HepG2 (cell line): ENCODE data around the gene ZDHHC14. TPM values are rescaled to one million over a fixed set of nuclear protein-coding genes. Genes with fewer than 3 reads are reported as not detected.

Source experiments
- CENPX ChIP-seq: sonication (generic); formaldehyde crosslinking; IDR thresholded peaks from 2 replicates; pipeline ENCODE4 v1.9.0; 2021; ENCODE audit warnings: mild to moderate bottlenecking, missing genetic modification reagents, moderate library complexity
- IRF2 ChIP-seq: IDR thresholded peaks from 2 replicates; pipeline ENCODE4 v1.6.1; 2018; ENCODE audit warnings: missing genetic modification reagents, missing compliant biosample characterization
- IRX3 ChIP-seq: sonication (generic); formaldehyde crosslinking; IDR thresholded peaks from 2 replicates; pipeline ENCODE4 v1.8.1; 2023; ENCODE audit warnings: mild to moderate bottlenecking, low read depth, missing genetic modification reagents, borderline replicate concordance
- MBNL3 ChIP-seq: fragments of 250-450 bp; sonication (Bioruptor Pico); conservative IDR thresholded peaks from 2 replicates; pipeline ENCODE4 v1.8.0; 2022; ENCODE audit warnings: mild to moderate bottlenecking, inconsistent platforms
- NR2F1 ChIP-seq, 2 experiments: fragments of 450-650 bp in 1 of 2; formaldehyde crosslinking in 1 of 2; IDR thresholded peaks; 2 replicates each; pipeline versions ENCODE4 v1.5.0 to v1.6.1; 2016 to 2020; ENCODE audit warnings: mild to moderate bottlenecking in 1 of 2, missing compliant biosample characterization in 1 of 2, missing genetic modification reagents in 1 of 2, moderate library complexity in 1 of 2
- PPARG ChIP-seq: conservative IDR thresholded peaks from 2 replicates; pipeline ENCODE4 v1.6.1; 2016; ENCODE audit warnings: missing biosample characterization, missing genetic modification reagents
- SAP130 ChIP-seq: IDR thresholded peaks from 2 replicates; pipeline ENCODE4 v1.6.1; 2016; ENCODE audit warnings: low read depth
- SMAD9 ChIP-seq: sonication (generic); formaldehyde crosslinking; IDR thresholded peaks from 2 replicates; pipeline ENCODE4 v1.5.1; 2020; ENCODE audit warnings: mild to moderate bottlenecking, missing genetic modification reagents
- TEAD2 ChIP-seq: sonication (generic); formaldehyde crosslinking; IDR thresholded peaks from 2 replicates; pipeline ENCODE4 v1.9.0; 2021; ENCODE audit warnings: missing genetic modification reagents
- THYN1 ChIP-seq: sonication (generic); formaldehyde crosslinking; IDR thresholded peaks from 2 replicates; pipeline ENCODE4 v1.8.1; 2023; ENCODE audit warnings: low read depth, mild to moderate bottlenecking, moderate library complexity, missing genetic modification reagents, borderline replicate concordance
- XBP1 ChIP-seq: sonication (generic); formaldehyde crosslinking; IDR thresholded peaks from 2 replicates; pipeline ENCODE4 v1.5.0; 2020; ENCODE audit warnings: missing genetic modification reagents
- ZHX1 ChIP-seq: sonication (generic); formaldehyde crosslinking; IDR thresholded peaks from 2 replicates; pipeline ENCODE4 v1.8.1; 2022; ENCODE audit warnings: low read depth, mild to moderate bottlenecking, missing genetic modification reagents
- ZIK1 ChIP-seq: sonication (generic); formaldehyde crosslinking; IDR thresholded peaks from 2 replicates; pipeline ENCODE4 v1.5.0; 2020; ENCODE audit warnings: mild to moderate bottlenecking, low read depth, missing genetic modification reagents, borderline replicate concordance
- ZNF225 ChIP-seq: sonication (generic); formaldehyde crosslinking; IDR thresholded peaks from 2 replicates; pipeline ENCODE4 v1.4.0; 2020; ENCODE audit warnings: mild to moderate bottlenecking, missing genetic modification reagents
- ZNF275 ChIP-seq: sonication (generic); formaldehyde crosslinking; IDR thresholded peaks from 2 replicates; pipeline ENCODE4 v1.8.0; 2022; ENCODE audit warnings: missing genetic modification reagents, mild to moderate bottlenecking, inconsistent platforms, borderline replicate concordance
- ZNF30 ChIP-seq: sonication (generic); formaldehyde crosslinking; IDR thresholded peaks from 2 replicates; pipeline ENCODE4 v1.5.0; 2020; ENCODE audit warnings: mild to moderate bottlenecking, missing genetic modification reagents
- ZNF343 ChIP-seq: sonication (generic); formaldehyde crosslinking; IDR thresholded peaks from 2 replicates; pipeline ENCODE4 v1.4.0; 2020; ENCODE audit warnings: mild to moderate bottlenecking, missing genetic modification reagents
- ZNF629 ChIP-seq: sonication (generic); formaldehyde crosslinking; conservative IDR thresholded peaks from 2 replicates; pipeline ENCODE4 v1.5.0; 2020; ENCODE audit warnings: missing genetic modification reagents
- ZNF775 ChIP-seq: sonication (generic); formaldehyde crosslinking; IDR thresholded peaks from 2 replicates; pipeline ENCODE4 v1.4.0; 2020; ENCODE audit warnings: missing genetic modification reagents, mild to moderate bottlenecking, moderate library complexity, borderline replicate concordance
- polyA plus RNA-seq, 8 experiments: library from polyadenylated mRNA; depleted of rRNA in 3 of 8; stranded (reverse) in 7 of 8; unstranded in 1 of 8; fragments of >200 nt; fragmentation: Illumina TruSeq in 4 of 8; extraction: Trizol in 4 of 8; gene quantifications; 2 replicates each; pipeline versions ENCODE4 v1.2.1 to v1.2.3, GENCODE V29; 2011 to 2016; ENCODE audit warnings: low read depth in 4 of 8, missing spikeins in 1 of 8, mixed read lengths in 1 of 8; ENCODE audit not compliant: insufficient read depth in 1 of 8
- total RNA-seq, 5 experiments: library from RNA; depleted of rRNA; stranded (reverse); fragments of >200 nt; fragmentation: Illumina TruSeq; extraction: Trizol; gene quantifications; 2 replicates each; pipeline ENCODE4 v1.2.3, GENCODE V29; 2016; ENCODE audit warnings: low read depth in 1 of 5
- TF ChIP-seq, protein P1 (sequence below): sonication (generic); formaldehyde crosslinking; IDR thresholded peaks from 2 replicates; pipeline ENCODE4 v1.8.0; 2022; ENCODE audit warnings: mild to moderate bottlenecking, missing genetic modification reagents; ENCODE audit not compliant: insufficient replicate concordance
- TF ChIP-seq, protein P2 (sequence below): sonication (generic); formaldehyde crosslinking; conservative IDR thresholded peaks from 2 replicates; pipeline ENCODE4 v1.4.0; 2020; ENCODE audit warnings: mild to moderate bottlenecking, missing genetic modification reagents, moderate library complexity

Gene ZDHHC14
- total and polyA plus RNA-seq, 2 of the 13 experiments (the other 11 are each of a cell fraction or from before 2014, with no cell fraction given) = 3.7 to 9.5 TPM

- TF ChIP-seq NR2F1 (CRISPR knock-in tag; IDR thresholded peaks at IDR 0.05) = no peak; a peak in 1 of 4 replicates
- TF ChIP-seq ZNF343 (CRISPR knock-in tag) = no peak
- TF ChIP-seq XBP1 (CRISPR knock-in tag) = no peak
- TF ChIP-seq, protein P1, sequence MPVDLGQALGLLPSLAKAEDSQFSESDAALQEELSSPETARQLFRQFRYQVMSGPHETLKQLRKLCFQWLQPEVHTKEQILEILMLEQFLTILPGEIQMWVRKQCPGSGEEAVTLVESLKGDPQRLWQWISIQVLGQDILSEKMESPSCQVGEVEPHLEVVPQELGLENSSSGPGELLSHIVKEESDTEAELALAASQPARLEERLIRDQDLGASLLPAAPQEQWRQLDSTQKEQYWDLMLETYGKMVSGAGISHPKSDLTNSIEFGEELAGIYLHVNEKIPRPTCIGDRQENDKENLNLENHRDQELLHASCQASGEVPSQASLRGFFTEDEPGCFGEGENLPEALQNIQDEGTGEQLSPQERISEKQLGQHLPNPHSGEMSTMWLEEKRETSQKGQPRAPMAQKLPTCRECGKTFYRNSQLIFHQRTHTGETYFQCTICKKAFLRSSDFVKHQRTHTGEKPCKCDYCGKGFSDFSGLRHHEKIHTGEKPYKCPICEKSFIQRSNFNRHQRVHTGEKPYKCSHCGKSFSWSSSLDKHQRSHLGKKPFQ (CRISPR knock-in tag) = peak; percentile 70
- no peak for TF ChIP-seq MBNL3 (CRISPR knock-in tag)
- no peak for TF ChIP-seq ZNF275
- TF ChIP-seq IRX3 (CRISPR knock-in tag) = no peak
- TF ChIP-seq ZNF225 = no peak
- no peak for TF ChIP-seq THYN1 (CRISPR knock-in tag)
- no peak for TF ChIP-seq ZIK1 (CRISPR knock-in tag)
- peak; percentile 74 for TF ChIP-seq SAP130 (CRISPR knock-in tag)
- no peak; the same call in 1 of the 2 replicates for TF ChIP-seq ZHX1 (CRISPR knock-in tag)
- TF ChIP-seq, protein P2, sequence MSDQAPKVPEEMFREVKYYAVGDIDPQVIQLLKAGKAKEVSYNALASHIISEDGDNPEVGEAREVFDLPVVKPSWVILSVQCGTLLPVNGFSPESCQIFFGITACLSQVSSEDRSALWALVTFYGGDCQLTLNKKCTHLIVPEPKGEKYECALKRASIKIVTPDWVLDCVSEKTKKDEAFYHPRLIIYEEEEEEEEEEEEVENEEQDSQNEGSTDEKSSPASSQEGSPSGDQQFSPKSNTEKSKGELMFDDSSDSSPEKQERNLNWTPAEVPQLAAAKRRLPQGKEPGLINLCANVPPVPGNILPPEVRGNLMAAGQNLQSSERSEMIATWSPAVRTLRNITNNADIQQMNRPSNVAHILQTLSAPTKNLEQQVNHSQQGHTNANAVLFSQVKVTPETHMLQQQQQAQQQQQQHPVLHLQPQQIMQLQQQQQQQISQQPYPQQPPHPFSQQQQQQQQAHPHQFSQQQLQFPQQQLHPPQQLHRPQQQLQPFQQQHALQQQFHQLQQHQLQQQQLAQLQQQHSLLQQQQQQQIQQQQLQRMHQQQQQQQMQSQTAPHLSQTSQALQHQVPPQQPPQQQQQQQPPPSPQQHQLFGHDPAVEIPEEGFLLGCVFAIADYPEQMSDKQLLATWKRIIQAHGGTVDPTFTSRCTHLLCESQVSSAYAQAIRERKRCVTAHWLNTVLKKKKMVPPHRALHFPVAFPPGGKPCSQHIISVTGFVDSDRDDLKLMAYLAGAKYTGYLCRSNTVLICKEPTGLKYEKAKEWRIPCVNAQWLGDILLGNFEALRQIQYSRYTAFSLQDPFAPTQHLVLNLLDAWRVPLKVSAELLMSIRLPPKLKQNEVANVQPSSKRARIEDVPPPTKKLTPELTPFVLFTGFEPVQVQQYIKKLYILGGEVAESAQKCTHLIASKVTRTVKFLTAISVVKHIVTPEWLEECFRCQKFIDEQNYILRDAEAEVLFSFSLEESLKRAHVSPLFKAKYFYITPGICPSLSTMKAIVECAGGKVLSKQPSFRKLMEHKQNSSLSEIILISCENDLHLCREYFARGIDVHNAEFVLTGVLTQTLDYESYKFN (CRISPR knock-in tag) = peak; percentile 71
- TF ChIP-seq ZNF629 = no peak
- TF ChIP-seq ZNF775 = no peak
- peak; percentile 47; the same call in 1 of the 2 replicates for TF ChIP-seq IRF2
- no peak for TF ChIP-seq CENPX (CRISPR knock-in tag)
- no peak for TF ChIP-seq ZNF30 (CRISPR knock-in tag)
- no peak for TF ChIP-seq PPARG (CRISPR knock-in tag)
- no peak for TF ChIP-seq TEAD2 (CRISPR knock-in tag)
- TF ChIP-seq SMAD9 (CRISPR knock-in tag) = no peak
These were observed 53.5 kb downstream of the ZDHHC14 start (continued) for GRCh38 chr6:157434349-157435033.
